Natural killer cell (primary cell): ENCODE results near the gene KRTAP19-7. TPM values are rescaled to one million over a fixed set of nuclear protein-coding genes. Genes with fewer than 3 reads are reported as not detected.

Experiments
- ATAC-seq, 3 donors: fragments of 150-1000 bp in 2 of 3; fragments of 200-7000 bp in 1 of 3; cut with Tn5 transposase; 1 replicate in 1 of 3; 2 replicates in 2 of 3; pipeline ENCODE4 v1.10.0; 2021; ENCODE audit warnings: mild to moderate bottlenecking in 2 of 3, moderate library complexity in 2 of 3
- DNase-seq, 2 donors: peaks; one replicate each; pipeline versions ENCODE4 v3.0.0 to v3.0.0-alpha.2; 2013 to 2021; ENCODE audit warnings: mixed read lengths in 1 of 2
- H3K27ac ChIP-seq: one replicate; pipeline ENCODE4 v1.5.1; 2013; ENCODE audit warnings: mild to moderate bottlenecking, low read length
- H3K27me3 ChIP-seq: one replicate; pipeline ENCODE4 v1.6.1; 2013; ENCODE audit warnings: low read length; ENCODE audit not compliant: control insufficient read depth, insufficient read depth
- H3K36me3 ChIP-seq: one replicate; pipeline ENCODE4 v1.6.1; 2013; ENCODE audit warnings: low read length; ENCODE audit not compliant: control insufficient read depth, insufficient read depth
- H3K4me1 ChIP-seq: one replicate; pipeline ENCODE4 v1.6.1; 2013; ENCODE audit warnings: low read length; ENCODE audit not compliant: control insufficient read depth, insufficient read depth
- H3K4me3 ChIP-seq: one replicate; pipeline ENCODE4 v1.5.1; 2013; ENCODE audit warnings: low read length
- H3K9me3 ChIP-seq: one replicate; pipeline ENCODE4 v1.6.1; 2013; ENCODE audit warnings: low read length; ENCODE audit not compliant: control insufficient read depth, insufficient read depth
- H3K27ac Mint-ChIP-seq, 2 donors: one replicate each; pipeline ENCODE4 v1.8.0; 2022; ENCODE audit warnings: mild to moderate bottlenecking in 2 of 2, mixed read lengths in 2 of 2, moderate library complexity in 1 of 2
- H3K27me3 Mint-ChIP-seq, 2 donors: one replicate each; pipeline ENCODE4 v1.8.0; 2022; ENCODE audit warnings: low read depth in 2 of 2, mixed read lengths in 2 of 2
- H3K36me3 Mint-ChIP-seq: one replicate; pipeline ENCODE4 v1.8.0; 2022; ENCODE audit warnings: mixed read lengths
- H3K4me1 Mint-ChIP-seq, 2 donors: one replicate each; pipeline ENCODE4 v1.8.0; 2022; ENCODE audit warnings: mixed read lengths in 2 of 2
- H3K4me3 Mint-ChIP-seq: one replicate; pipeline ENCODE4 v1.8.0; 2022; ENCODE audit warnings: mild to moderate bottlenecking, moderate library complexity, mixed read lengths
- H3K9me3 Mint-ChIP-seq, 2 donors: one replicate each; pipeline ENCODE4 v1.8.0; 2022; ENCODE audit warnings: mixed read lengths in 2 of 2
- CTCF ChIP-seq: fragments of 200-600 bp; IDR thresholded peaks from one replicate; pipeline ENCODE4 v1.8.0; 2022; ENCODE audit warnings: antibody characterized with exemption
- WGBS: methylation state at CpG from one replicate; pipeline ENCODE4 v1.1.7; 2013; ENCODE audit warnings: missing lambda C conversion rate; ENCODE audit not compliant: insufficient coverage; 5-methylcytosine and 5-hydroxymethylcytosine counted together
- intact Hi-C: fragments of 100-400 bp; cut with micrococcal nuclease; formaldehyde crosslinking; loops from one replicate; pipeline ENCODE4 v1.14.2; 2022
- total RNA-seq, 4 donors: library from RNA; stranded (reverse); fragments of 120-200 nt in 1 of 4; gene quantifications; one replicate each; pipeline versions ENCODE4 v1.2.3 to v1.2.4, GENCODE V29; 2013 to 2022

The KRTAP19-7 gene
- total RNA-seq, 3 donors from 2014 or later (not counting 1 experiment from before 2014, with no cell fraction given) = not detected

GRCh38 chr21:30563072-30563471 lies 2.0 kb upstream of the KRTAP19-7 start:
- Histone ChIP-seq H3K27me3 (no peaks in the 10 kb centered on the region), H3K4me3 (no peak overlapping the region), H3K4me1 (no peaks in the 10 kb centered on the region), H3K36me3 (no peaks in the 10 kb centered on the region), H3K27ac (no peak overlapping the region), H3K9me3 (no peaks in the 10 kb centered on the region)
- no peaks in the 10 kb centered on the region for H3K36me3 Mint-ChIP-seq
- no peaks in the 10 kb centered on the region for H3K27me3 Mint-ChIP-seq
- TF ChIP-seq CTCF = no peak
- no peak overlapping the region for H3K27ac Mint-ChIP-seq
- DNase-seq (no peak), ATAC-seq (no peak)
- peaks cover 8% of the 10 kb centered on the region in 2 donors for H3K9me3 Mint-ChIP-seq
- 61% methylated on average over 6 of the region's 6 CpGs for WGBS
- H3K4me1 Mint-ChIP-seq = no peaks in the 10 kb centered on the region
- intact Hi-C loops = no loop called here
- H3K4me3 Mint-ChIP-seq = no peak overlapping the region

- Mint-ChIP-seq H3K27ac (no peak overlapping the region), H3K4me3 (no peak overlapping the region), H3K27me3 (no peaks in the 10 kb centered on the region), H3K36me3 (no peaks in the 10 kb centered on the region), H3K9me3 (peaks cover 8 to 11% of the 10 kb centered on the region in 2 donors), H3K4me1 (no peaks in the 10 kb centered on the region)
- Histone ChIP-seq H3K27ac (no peak overlapping the region), H3K36me3 (no peaks in the 10 kb centered on the region), H3K9me3 (no peaks in the 10 kb centered on the region), H3K4me3 (no peak overlapping the region), H3K27me3 (no peaks in the 10 kb centered on the region), H3K4me1 (no peaks in the 10 kb centered on the region)
- no peak for TF ChIP-seq CTCF
- DNase-seq (no peak), ATAC-seq (no peak)
- intact Hi-C loops = no loop called here
- 88% methylated on average over 1 of the region's 2 CpGs for WGBS
These were observed 843 bp upstream of the KRTAP19-7 start for GRCh38 chr21:30561957-30562356.

GRCh38 chr21:30555095-30555494 lies 6.0 kb downstream of the KRTAP19-7 start:
- Mint-ChIP-seq H3K27ac (no peak overlapping the region), H3K36me3 (no peaks in the 10 kb centered on the region), H3K27me3 (no peaks in the 10 kb centered on the region), H3K4me3 (no peak overlapping the region), H3K9me3 (peaks cover 13 to 25% of the 10 kb centered on the region in 2 donors), H3K4me1 (no peaks in the 10 kb centered on the region)
- TF ChIP-seq CTCF = no peak
- H3K27me3 ChIP-seq = no peaks in the 10 kb centered on the region
- no peaks in the 10 kb centered on the region for H3K4me1 ChIP-seq
- H3K4me3 ChIP-seq = no peak overlapping the region
- no peaks in the 10 kb centered on the region for H3K36me3 ChIP-seq
- H3K9me3 ChIP-seq = peaks cover 3% of the 10 kb centered on the region
- intact Hi-C loops = no loop called here
- DNase-seq (no peak), ATAC-seq (no peak)
- no peak overlapping the region for H3K27ac ChIP-seq
- no CpG with 5 or more reads among the region's 2 CpGs for WGBS

- ATAC-seq = no peak
- no peak for TF ChIP-seq CTCF
- Histone ChIP-seq H3K27me3 (no peaks in the 10 kb centered on the region), H3K4me1 (no peaks in the 10 kb centered on the region), H3K4me3 (no peak overlapping the region), H3K36me3 (no peaks in the 10 kb centered on the region), H3K27ac (no peak overlapping the region), H3K9me3 (peaks cover 3% of the 10 kb centered on the region)
- intact Hi-C loops = no loop called here
- H3K27ac Mint-ChIP-seq = no peak overlapping the region
- WGBS = 62% methylated on average over 1 of the region's 1 CpG
- peaks cover 7% of the 10 kb centered on the region for H3K36me3 Mint-ChIP-seq
- no peaks in the 10 kb centered on the region for H3K27me3 Mint-ChIP-seq
- peaks cover 20 to 27% of the 10 kb centered on the region in 2 donors for H3K9me3 Mint-ChIP-seq
- H3K4me1 Mint-ChIP-seq = no peaks in the 10 kb centered on the region
- no peak overlapping the region for H3K4me3 Mint-ChIP-seq
- no peak for DNase-seq
These were observed 8.3 kb downstream of the KRTAP19-7 start for GRCh38 chr21:30552782-30553181.
